GM12878 (cell line): ENCODE data around the gene MAN1A1. TPM values are rescaled to one million over a fixed set of nuclear protein-coding genes. Genes with fewer than 3 reads are reported as not detected.

ENCODE experiments used
- ATAC-seq: fragments of 200-7000 bp; cut with Tn5 transposase; 3 replicates; pipeline ENCODE4 v1.9.1; 2020; ENCODE audit warnings: mild to moderate bottlenecking, moderate library complexity
- BruUV-seq: library from RNA; stranded (reverse); fragments of 400-500 nt; replicated peaks from 2 replicates; lab custom pipeline; 2021; lab: Mats Ljungman, UMichigan
- CTCF ChIA-PET: fragments of 300-600 bp; sonication (Branson Sonifier 250); formaldehyde crosslinking; extraction: SDS; loops from one replicate; lab custom pipeline; 2021; ENCODE audit warnings: inconsistent platforms; lab: Yijun Ruan, JAX
- POLR2A ChIA-PET: fragments of 350-600 bp; formaldehyde crosslinking; extraction: SDS; loops from one replicate; lab custom pipeline; 2021; ENCODE audit warnings: inconsistent platforms; lab: Charles Lee
- RAD21 ChIA-PET: fragments of 300-600 bp; sonication (Branson Sonifier 250); formaldehyde crosslinking; loops from one replicate; lab custom pipeline; 2023; ENCODE audit warnings: antibody characterized with exemption; ENCODE audit not compliant: unreplicated experiment; lab: Charles Lee
- SMC1A ChIA-PET: fragments of 300-600 bp; sonication (Branson Sonifier 250); formaldehyde crosslinking; loops from one replicate; lab custom pipeline; 2023; ENCODE audit not compliant: unreplicated experiment, uncharacterized antibody; lab: Charles Lee
- DNase-seq: peaks from one replicate; pipeline ENCODE4 v3.0.0-alpha.2; 2011; ENCODE audit warnings: low read depth, low spot score
- FAIRE-seq: peaks from 3 replicates; lab custom pipeline; 2011; peaks lifted over from hg19 to GRCh38; lab: Jason Lieb, UNC
- H2AFZ ChIP-seq: 2 replicates; pipeline ENCODE4 v1.6.0; 2011; ENCODE audit warnings: low read depth, low read length, control low read depth; ENCODE audit not compliant: control insufficient read depth
- H3K27ac ChIP-seq: 2 replicates; pipeline ENCODE4 v1.5.1; 2011; ENCODE audit warnings: control low read depth; ENCODE audit not compliant: control insufficient read depth, insufficient read depth
- H3K27me3 ChIP-seq, 2 experiments: replicated peaks in 1 of 2; 2 replicates each; pipeline versions ENCODE4 v1.6.0 to v1.6.1; 2011; ENCODE audit warnings: low read length in 1 of 2; ENCODE audit not compliant: control insufficient read depth in 2 of 2, insufficient read depth in 2 of 2
- H3K36me3 ChIP-seq, 2 experiments: 2 replicates each; pipeline ENCODE4 v1.5.1; 2011; ENCODE audit warnings: low read length in 1 of 2; ENCODE audit not compliant: control insufficient read depth in 2 of 2, insufficient read depth in 2 of 2
- H3K4me1 ChIP-seq: 2 replicates; pipeline ENCODE4 v1.6.1; 2011; ENCODE audit warnings: mild to moderate bottlenecking, low read length, moderate library complexity, mixed read lengths; ENCODE audit not compliant: control insufficient read depth, insufficient read depth
- H3K4me2 ChIP-seq: 2 replicates; pipeline ENCODE4 v1.6.0; 2011; ENCODE audit warnings: control low read depth; ENCODE audit not compliant: control insufficient read depth, insufficient read depth
- H3K4me3 ChIP-seq: fragments of 200-600 bp; sonication (generic); 2 replicates; pipeline ENCODE4 v1.5.1; 2016
- H3K79me2 ChIP-seq: 2 replicates; pipeline ENCODE4 v1.6.0; 2011; ENCODE audit warnings: low read length; ENCODE audit not compliant: control insufficient read depth, insufficient read depth
- H3K9ac ChIP-seq: 2 replicates; pipeline ENCODE4 v1.8.0; 2011; ENCODE audit warnings: low read length, control low read depth, mixed read lengths; ENCODE audit not compliant: control insufficient read depth, insufficient read depth
- H3K9me3 ChIP-seq: replicated peaks from 3 replicates; pipeline ENCODE4 v1.5.1; 2011; ENCODE audit warnings: mild to moderate bottlenecking, low read length; ENCODE audit not compliant: control insufficient read depth, insufficient read depth
- H4K20me1 ChIP-seq: 2 replicates; pipeline ENCODE4 v1.6.0; 2011; ENCODE audit not compliant: control insufficient read depth, insufficient read depth
- BHLHE40 ChIP-seq, 2 experiments: fragments of 450-650 bp in 1 of 2; IDR thresholded peaks; 2 replicates each; pipeline ENCODE4 v1.6.1; 2011 to 2017; ENCODE audit warnings: low read depth in 2 of 2, borderline replicate concordance in 1 of 2, improper control_type of control experiment in 1 of 2, low read length in 1 of 2, mild to moderate bottlenecking in 1 of 2
- KLF5 ChIP-seq: fragments of 450-650 bp; IDR thresholded peaks from 2 replicates; pipeline ENCODE4 v1.6.1; 2014; ENCODE audit warnings: mild to moderate bottlenecking; ENCODE audit not compliant: partially characterized antibody
- RB1 ChIP-seq: fragments of 450-650 bp; formaldehyde crosslinking; IDR thresholded peaks from 2 replicates; pipeline ENCODE4 v1.6.1; 2017; ENCODE audit warnings: mild to moderate bottlenecking, borderline replicate concordance
- WGBS: methylation state at CpG from one replicate; pipeline ENCODE4 v1.1.6; 2016; ENCODE audit warnings: low lambda C conversion rate; ENCODE audit not compliant: insufficient replicate concordance, insufficient coverage; ENCODE audit errors: missing lambda C conversion rate; 5-methylcytosine and 5-hydroxymethylcytosine counted together
- in situ Hi-C: fragments of 300-500 bp; cut with MboI; formaldehyde crosslinking; loops from 9 replicates; pipeline ENCODE4 v1.14.3; 2018; ENCODE audit warnings: mixed read lengths
- intact Hi-C: fragments of 100-400 bp; cut with micrococcal nuclease; formaldehyde crosslinking; loops from one replicate; pipeline ENCODE4 v1.14.2; 2022; ENCODE audit not compliant: unreplicated experiment
- polyA plus RNA-seq, 11 experiments: library from polyadenylated mRNA; depleted of rRNA in 4 of 11; unstranded in 6 of 11; stranded (reverse) in 5 of 11; fragments of >200 nt; fragmentation: Nextera tagmentation in 4 of 11; fragmentation: Illumina TruSeq in 1 of 11; extraction: Ambion mirVana in 4 of 11; extraction: Trizol in 1 of 11; gene quantifications; 1 replicate in 1 of 11; 2 replicates in 10 of 11; pipeline versions ENCODE4 v1.2.1 to v1.2.3, GENCODE V29; 2011 to 2016; ENCODE audit warnings: inconsistent platforms in 2 of 11, missing spikeins in 2 of 11, low read depth in 1 of 11
- total RNA-seq, 4 experiments: library from RNA; depleted of rRNA in 3 of 4; stranded (reverse); fragments of >200 nt in 3 of 4; fragmentation: Illumina TruSeq in 1 of 4; extraction: Trizol in 1 of 4; gene quantifications; 2 replicates each; pipeline versions ENCODE4 v1.2.1 to v1.2.3, GENCODE V29; 2013 to 2021
- TF ChIP-seq, protein P1 (sequence below): fragments of 450-650 bp; IDR thresholded peaks from 2 replicates; pipeline ENCODE4 v1.6.1; 2017; ENCODE audit warnings: borderline replicate concordance
- TF ChIP-seq, protein P2 (sequence below): fragments of 450-650 bp; IDR thresholded peaks from 2 replicates; pipeline ENCODE4 v1.6.1; 2018; ENCODE audit warnings: mild to moderate bottlenecking, low read depth, moderate library complexity; ENCODE audit not compliant: partially characterized antibody

Gene MAN1A1
- total and polyA plus RNA-seq, 10 of the 15 experiments (the other 5 are each of a cell fraction or from before 2014, with no cell fraction given): 5.4 to 28.1 (median 19.5) TPM

DNA sequence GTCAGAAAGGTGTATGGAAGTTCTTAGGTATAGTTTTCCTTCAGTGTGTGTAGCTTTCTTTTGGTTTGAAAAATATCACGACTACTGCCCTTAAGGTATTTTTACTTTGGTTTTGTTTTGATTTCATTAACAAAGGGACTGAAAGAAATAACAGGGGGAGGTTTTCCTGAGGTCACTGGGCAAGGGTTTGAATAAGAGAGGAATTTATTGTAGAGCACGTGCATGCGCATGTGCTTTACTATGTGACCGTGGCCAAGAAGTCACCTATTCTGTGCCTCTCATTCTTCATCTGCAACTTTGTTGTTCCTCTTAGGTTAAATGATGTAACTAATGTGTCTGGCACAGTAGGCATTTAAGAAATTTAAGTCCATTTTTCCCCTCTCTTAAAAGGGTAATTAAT lies 4.1 kb upstream of the MAN1A1 start:
- Histone ChIP-seq H3K4me3 (no peak overlapping the region), H3K79me2 (peaks cover 23% of the 10 kb centered on the region), H3K36me3 (no peaks in the 10 kb centered on the region), H3K9me3 (no peaks in the 10 kb centered on the region), H3K27me3 (no peaks in the 10 kb centered on the region), H2AFZ (no peak overlapping the region), H3K9ac (no peak overlapping the region; the same call in 1 of the 2 replicates)
- ChIA-PET SMC1A (interaction anchor here (1.0 to 1.5 kb wide), 4 partner anchors 10 to 238 kb away, joined by 3 to 4 read pairs (median 3); no protein-coding TSS in a partner anchor), CTCF (interaction anchor here (0.6 kb wide), 1 partner anchor 10 kb away, joined by 3 read pairs; no protein-coding TSS in a partner anchor)
- ATAC-seq (no peak), FAIRE-seq (no peak)
- intact Hi-C loops: loop anchor here (5.0 kb wide), 4 partner anchors 179 to 624 kb away; no protein-coding TSS in a partner anchor
- TF ChIP-seq, protein P1, sequence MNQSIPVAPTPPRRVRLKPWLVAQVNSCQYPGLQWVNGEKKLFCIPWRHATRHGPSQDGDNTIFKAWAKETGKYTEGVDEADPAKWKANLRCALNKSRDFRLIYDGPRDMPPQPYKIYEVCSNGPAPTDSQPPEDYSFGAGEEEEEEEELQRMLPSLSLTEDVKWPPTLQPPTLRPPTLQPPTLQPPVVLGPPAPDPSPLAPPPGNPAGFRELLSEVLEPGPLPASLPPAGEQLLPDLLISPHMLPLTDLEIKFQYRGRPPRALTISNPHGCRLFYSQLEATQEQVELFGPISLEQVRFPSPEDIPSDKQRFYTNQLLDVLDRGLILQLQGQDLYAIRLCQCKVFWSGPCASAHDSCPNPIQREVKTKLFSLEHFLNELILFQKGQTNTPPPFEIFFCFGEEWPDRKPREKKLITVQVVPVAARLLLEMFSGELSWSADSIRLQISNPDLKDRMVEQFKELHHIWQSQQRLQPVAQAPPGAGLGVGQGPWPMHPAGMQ: no peak
- no peak for TF ChIP-seq KLF5
- TF ChIP-seq, protein P2, sequence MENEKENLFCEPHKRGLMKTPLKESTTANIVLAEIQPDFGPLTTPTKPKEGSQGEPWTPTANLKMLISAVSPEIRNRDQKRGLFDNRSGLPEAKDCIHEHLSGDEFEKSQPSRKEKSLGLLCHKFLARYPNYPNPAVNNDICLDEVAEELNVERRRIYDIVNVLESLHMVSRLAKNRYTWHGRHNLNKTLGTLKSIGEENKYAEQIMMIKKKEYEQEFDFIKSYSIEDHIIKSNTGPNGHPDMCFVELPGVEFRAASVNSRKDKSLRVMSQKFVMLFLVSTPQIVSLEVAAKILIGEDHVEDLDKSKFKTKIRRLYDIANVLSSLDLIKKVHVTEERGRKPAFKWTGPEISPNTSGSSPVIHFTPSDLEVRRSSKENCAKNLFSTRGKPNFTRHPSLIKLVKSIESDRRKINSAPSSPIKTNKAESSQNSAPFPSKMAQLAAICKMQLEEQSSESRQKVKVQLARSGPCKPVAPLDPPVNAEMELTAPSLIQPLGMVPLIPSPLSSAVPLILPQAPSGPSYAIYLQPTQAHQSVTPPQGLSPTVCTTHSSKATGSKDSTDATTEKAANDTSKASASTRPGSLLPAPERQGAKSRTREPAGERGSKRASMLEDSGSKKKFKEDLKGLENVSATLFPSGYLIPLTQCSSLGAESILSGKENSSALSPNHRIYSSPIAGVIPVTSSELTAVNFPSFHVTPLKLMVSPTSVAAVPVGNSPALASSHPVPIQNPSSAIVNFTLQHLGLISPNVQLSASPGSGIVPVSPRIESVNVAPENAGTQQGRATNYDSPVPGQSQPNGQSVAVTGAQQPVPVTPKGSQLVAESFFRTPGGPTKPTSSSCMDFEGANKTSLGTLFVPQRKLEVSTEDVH: no peak
- TF ChIP-seq RB1: no peak
- TF ChIP-seq BHLHE40 (IDR thresholded peaks at IDR 0.05; ENCODE audit: borderline replicate concordance in 1 of 2, low read depth in 2 of 2, low read length in 1 of 2): peak; percentile 50 to 77; a peak in 2 of 4 replicates
- TF ChIP-seq, all 136 proteins: peak for 1
- BruUV-seq: no TSS peak
- Histone ChIP-seq H3K27ac (no peak overlapping the region), H4K20me1 (no peaks in the 10 kb centered on the region), H3K4me2 (peak overlapping the region; percentile 75; the same call in 1 of the 2 replicates), H3K4me1 (peaks cover 6% of the 10 kb centered on the region; the same call in 1 of the 2 replicates)
- ChIA-PET RAD21 (interaction anchor here (1.0 kb wide), 1 partner anchor 110 kb away, joined by 6 read pairs; no protein-coding TSS in a partner anchor), POLR2A (no interaction called here)
- 75% methylated on average over 4 of the region's 4 CpGs for WGBS
- no peak for DNase-seq
- in situ Hi-C loops: loop anchor here (5.0 kb wide), 1 partner anchor 369 kb away; no protein-coding TSS in a partner anchor
